Body of pancreas (tissue), 4 donors: ENCODE measurements around the gene ERRFI1. TPM values are rescaled to one million over a fixed set of nuclear protein-coding genes. Genes with fewer than 3 reads are reported as not detected.
A peak's percentile ranks its signal among the peaks of the same experiment; 100 is the strongest.

Experiments used
- ATAC-seq: fragments of 150-250 bp; one replicate; pipeline ENCODE4 v1.9.1; 2016
- DNase-seq, 4 donors: peaks; one replicate each; pipeline ENCODE4 v3.0.0-alpha.2; 2019
- H3K27ac ChIP-seq, 4 donors: fragments of 200-600 bp; sonication (generic); 1 replicate in 3 of 4; 2 replicates in 1 of 4; pipeline versions ENCODE4 v1.5.1 to v1.6.1; 2016 to 2019; ENCODE audit warnings: mild to moderate bottlenecking in 1 of 4, mixed read lengths in 1 of 4, moderate library complexity in 1 of 4
- H3K27me3 ChIP-seq, 2 donors: fragments of 200-600 bp; sonication (generic); one replicate each; pipeline ENCODE4 v1.6.0; 2016; ENCODE audit warnings: mild to moderate bottlenecking in 1 of 2
- H3K36me3 ChIP-seq, 2 donors: fragments of 200-600 bp; sonication (generic); replicated peaks in 1 of 2; 2 replicates each; pipeline ENCODE4 v1.5.1; 2016; ENCODE audit warnings: low read depth in 2 of 2; ENCODE audit not compliant: insufficient read depth in 1 of 2
- H3K4me1 ChIP-seq: fragments of 200-600 bp; sonication (generic); one replicate; pipeline ENCODE4 v1.6.0; 2016
- H3K4me3 ChIP-seq, 2 donors: fragments of 200-600 bp; sonication (generic); 1 replicate in 1 of 2; 2 replicates in 1 of 2; pipeline ENCODE4 v1.5.1; 2016 to 2019
- H3K9me3 ChIP-seq, 3 donors: fragments of 200-600 bp; sonication (generic); 1 replicate in 2 of 3; 2 replicates in 1 of 3; pipeline ENCODE4 v1.5.1; 2016
- CTCF ChIP-seq, 7 experiments: fragments of 450-650 bp in 4 of 7; fragments of 200-600 bp in 3 of 7; sonication (generic) in 3 of 7; IDR thresholded peaks; one replicate each; pipeline ENCODE4 v1.5.1; 2016 to 2019; ENCODE audit warnings: antibody characterized with exemption in 7 of 7
- POLR2A ChIP-seq, 3 donors: fragments of 450-650 bp; IDR thresholded peaks; one replicate each; pipeline ENCODE4 v1.6.1; 2016; ENCODE audit warnings: antibody characterized with exemption in 3 of 3, mild to moderate bottlenecking in 2 of 3
- WGBS, 2 donors: methylation state at CpG; one replicate each; pipeline ENCODE4 v1.1.5; 2017; 5-methylcytosine and 5-hydroxymethylcytosine counted together
- intact Hi-C: fragments of 100-400 bp; cut with DNase I; formaldehyde crosslinking; loops from one replicate; pipeline ENCODE4 v1.15.1; 2023
- total RNA-seq, 2 donors: library from RNA; depleted of rRNA; stranded (reverse); fragments of >200 nt; gene quantifications; one replicate each; pipeline ENCODE4 v1.1.0, GENCODE V29; 2016

Gene ERRFI1
- total RNA-seq, 2 donors from 2014 or later, result 127 to 273 TPM

DNA sequence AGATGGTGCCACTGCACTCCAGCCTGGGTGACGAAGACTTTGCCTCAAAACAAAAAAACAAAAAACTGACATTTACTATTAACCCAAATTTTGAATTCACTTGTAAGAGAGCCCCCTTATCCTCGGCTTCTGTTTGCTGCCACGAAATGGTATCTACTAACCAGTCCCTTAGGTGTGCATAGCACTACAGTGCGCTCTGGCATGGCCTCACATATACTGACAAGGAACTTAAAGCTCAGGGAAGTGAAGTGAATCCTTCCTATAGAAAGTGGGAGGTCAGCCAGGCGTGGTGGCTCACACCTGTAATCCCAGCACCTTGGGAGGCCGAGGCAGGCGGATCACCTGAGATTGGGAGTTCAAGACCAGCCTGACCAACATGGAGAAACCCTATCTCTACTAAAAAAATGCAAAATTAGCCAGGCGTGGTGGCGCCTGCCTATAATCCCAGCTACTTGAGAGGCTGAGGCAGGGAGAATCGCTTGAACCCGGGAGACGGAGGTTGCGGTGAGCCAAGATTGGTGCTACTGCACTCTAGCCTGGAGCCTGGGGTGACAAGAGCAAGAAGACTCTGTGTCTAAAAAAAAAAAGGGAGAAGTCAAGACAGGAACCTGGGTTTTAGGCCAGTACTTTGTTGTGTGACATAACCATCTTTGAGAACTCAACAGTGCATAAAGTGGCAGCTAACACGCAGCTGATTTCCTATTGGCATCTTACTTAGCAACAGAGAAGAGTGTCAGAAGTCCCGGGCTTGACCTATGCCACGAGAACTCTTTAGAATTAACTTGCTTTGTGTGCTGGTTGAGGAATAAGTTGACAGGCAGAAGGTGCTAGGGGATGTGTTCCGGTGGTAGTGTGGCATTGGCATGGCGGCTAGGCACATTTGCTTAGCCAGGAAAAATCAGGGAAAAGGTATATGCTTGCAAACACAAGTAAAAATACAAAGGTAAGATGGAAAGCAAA lies 16.8 kb downstream of the ERRFI1 start:
- Histone ChIP-seq H3K36me3 (peaks cover 19 to 35% of the 10 kb centered on the region in 2 donors), H3K27me3 (no peaks in the 10 kb centered on the region), H3K9me3 (no peaks in the 10 kb centered on the region), H3K4me1 (peaks cover 43% of the 10 kb centered on the region), H3K27ac (peak overlapping the region in 1 of 4 donors; percentile 8), H3K4me3 (no peak overlapping the region)
- no peak for DNase-seq
- TF ChIP-seq CTCF (IDR thresholded peaks at IDR 0.05) (no peak), POLR2A (IDR thresholded peaks at IDR 0.05) (no peak)
- no peak for ATAC-seq
- intact Hi-C loops, result no loop called here
- 93% methylated on average over 18 of the region's 18 CpGs for WGBS, 2 donors

- TF ChIP-seq CTCF (IDR thresholded peaks at IDR 0.05) (no peak), POLR2A (IDR thresholded peaks at IDR 0.05) (peak in 2 of 3 donors; percentile 12 to 13)
- WGBS, 2 donors, result 60% methylated on average over 12 of the region's 12 CpGs
- DNase-seq, result peak in 2 of 4 donors; percentile 35 to 48
- Histone ChIP-seq H3K4me1 (peaks cover 27% of the 10 kb centered on the region), H3K27me3 (no peaks in the 10 kb centered on the region), H3K4me3 (no peak overlapping the region), H3K27ac (peak overlapping the region in 3 of 4 donors; percentile 68 to 78 (median 74)), H3K36me3 (peaks cover 0 to 13% of the 10 kb centered on the region in 2 donors), H3K9me3 (no peaks in the 10 kb centered on the region)
- intact Hi-C loops, result no loop called here
- peak; percentile 6 for ATAC-seq
These were observed 19.8 kb downstream of the ERRFI1 start for GRCh38 chr1:8006037-8006963.

DNA sequence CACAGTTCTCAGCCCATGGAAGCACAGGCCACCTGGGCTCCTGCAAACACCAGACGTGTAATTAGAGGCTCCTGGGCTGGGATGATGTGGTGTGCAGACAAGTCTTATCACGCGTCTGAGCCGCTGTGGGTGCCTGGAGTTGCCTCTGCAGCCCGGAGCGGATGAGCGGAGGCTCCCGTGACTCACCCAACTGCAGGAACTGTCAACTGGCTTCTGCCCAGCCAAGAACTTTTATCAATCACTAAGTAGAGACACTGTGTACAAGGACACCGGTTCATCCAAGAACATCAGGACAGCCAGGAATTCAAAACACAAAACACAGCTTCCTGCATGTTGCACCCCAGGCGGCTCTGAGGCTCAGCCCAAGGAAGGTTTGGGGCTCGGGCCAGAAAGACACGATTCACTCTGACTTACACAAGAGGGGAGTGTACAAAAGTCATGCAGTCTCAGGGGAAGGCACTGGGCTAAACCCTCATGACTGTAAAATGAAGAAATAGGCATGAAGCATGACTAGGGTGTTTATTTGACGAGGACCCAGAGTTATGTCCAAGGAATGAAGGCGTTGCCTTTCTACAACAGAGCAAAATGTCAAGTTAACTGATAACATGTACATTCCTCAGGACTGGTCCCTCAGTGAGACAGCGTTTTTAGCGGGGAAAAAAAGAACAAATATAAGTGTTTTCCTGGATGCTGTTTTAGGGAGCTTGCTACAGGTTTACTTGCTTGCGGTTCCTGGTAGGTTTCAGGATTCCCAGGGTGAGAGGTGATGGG lies 21.1 kb downstream of the ERRFI1 start:
- Histone ChIP-seq H3K4me3 (no peak overlapping the region), H3K27me3 (no peaks in the 10 kb centered on the region), H3K9me3 (no peaks in the 10 kb centered on the region), H3K27ac (peak overlapping the region; percentile 47 to 78 (median 71)), H3K4me1 (peaks cover 27% of the 10 kb centered on the region), H3K36me3 (peaks cover 0 to 3% of the 10 kb centered on the region in 2 donors)
- TF ChIP-seq POLR2A (IDR thresholded peaks at IDR 0.05), result peak in 1 of 3 donors; percentile 23
- TF ChIP-seq CTCF (IDR thresholded peaks at IDR 0.05), result peak in 1 of 7 experiments; percentile 2
- DNase-seq (peak; percentile 67 to 82 (median 74)), ATAC-seq (peak; percentile 45)
- intact Hi-C loops, result no loop called here
- WGBS, 2 donors, result 28 to 36% methylated on average over 16 to 17 of the region's 17 CpGs

DNA sequence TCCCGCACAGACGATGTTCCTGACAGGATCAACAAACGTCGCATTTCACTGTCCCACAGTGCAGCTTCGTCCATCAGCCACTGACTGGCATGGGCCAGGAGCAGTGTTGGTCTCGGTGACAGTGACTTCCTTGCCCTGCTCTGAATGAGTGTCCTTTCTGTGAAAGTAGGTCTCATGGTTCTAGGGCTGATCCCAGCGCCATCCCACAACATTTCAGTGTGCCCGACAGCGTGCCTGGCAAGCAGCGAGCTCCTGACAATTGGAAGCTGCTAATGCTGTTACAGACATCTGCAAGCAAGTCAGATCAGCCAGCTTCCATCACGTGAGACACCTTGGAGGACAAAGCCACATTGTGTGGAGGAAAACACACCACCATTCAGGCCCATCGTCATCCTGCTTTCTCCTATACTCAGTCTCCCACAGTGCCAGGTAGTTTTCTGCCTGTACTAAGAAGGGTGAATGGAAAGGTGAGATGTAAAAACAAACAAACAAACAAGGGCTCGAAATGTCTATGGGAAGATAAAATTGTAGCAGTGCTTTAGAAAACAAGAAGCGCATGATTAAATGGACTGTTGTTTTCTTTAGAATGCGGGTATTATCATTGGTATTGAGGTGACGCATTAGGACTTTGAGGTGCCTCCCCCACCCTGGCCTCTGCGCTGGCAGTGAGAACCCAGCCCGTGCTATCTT lies 21.9 kb downstream of the ERRFI1 start:
- TF ChIP-seq CTCF (IDR thresholded peaks at IDR 0.05) (no peak), POLR2A (IDR thresholded peaks at IDR 0.05) (no peak)
- WGBS, 2 donors, result 61 to 66% methylated on average over 17 to 18 of the region's 18 CpGs
- H3K27ac ChIP-seq, result peak overlapping the region; percentile 47 to 78 (median 71)
- H3K4me3 ChIP-seq, result no peak overlapping the region
- intact Hi-C loops, result no loop called here
- H3K27me3 ChIP-seq, result no peaks in the 10 kb centered on the region
- no peaks in the 10 kb centered on the region for H3K9me3 ChIP-seq
- peak; percentile 10 for ATAC-seq
- peaks cover 27% of the 10 kb centered on the region for H3K4me1 ChIP-seq
- DNase-seq, result peak in 3 of 4 donors; percentile 38 to 48 (median 43)
- peaks cover 0 to 2% of the 10 kb centered on the region in 2 donors for H3K36me3 ChIP-seq
